ENCODE measurements around the gene PRG2.
"Not testable (repeated sequence)": the region's sequence is repeated elsewhere in the genome, so short reads cannot be mapped to it uniquely, and the experiment has no call there.

PRG2 gene

DNA sequence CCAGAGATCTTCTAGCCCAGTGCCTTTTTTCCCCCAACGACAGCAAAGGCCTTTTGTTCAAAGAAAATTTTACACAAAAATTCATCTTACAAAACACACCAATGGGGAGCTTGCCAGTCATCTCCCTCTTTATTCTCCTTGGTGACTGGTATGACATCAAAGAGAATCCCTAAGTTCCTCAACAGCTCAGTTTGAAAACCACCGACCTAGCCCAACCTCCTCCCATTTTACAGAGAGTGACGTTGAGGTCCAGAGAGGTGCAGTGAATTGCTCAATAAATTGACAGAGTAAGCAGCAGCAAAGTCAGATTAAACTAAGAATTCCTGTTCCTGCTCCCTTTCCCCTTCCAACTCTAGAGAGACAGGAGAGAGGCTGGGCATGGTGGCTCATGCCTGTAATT lies 28.7 kb upstream of the PRG2 start:
- no peak for DNase-seq

DNA sequence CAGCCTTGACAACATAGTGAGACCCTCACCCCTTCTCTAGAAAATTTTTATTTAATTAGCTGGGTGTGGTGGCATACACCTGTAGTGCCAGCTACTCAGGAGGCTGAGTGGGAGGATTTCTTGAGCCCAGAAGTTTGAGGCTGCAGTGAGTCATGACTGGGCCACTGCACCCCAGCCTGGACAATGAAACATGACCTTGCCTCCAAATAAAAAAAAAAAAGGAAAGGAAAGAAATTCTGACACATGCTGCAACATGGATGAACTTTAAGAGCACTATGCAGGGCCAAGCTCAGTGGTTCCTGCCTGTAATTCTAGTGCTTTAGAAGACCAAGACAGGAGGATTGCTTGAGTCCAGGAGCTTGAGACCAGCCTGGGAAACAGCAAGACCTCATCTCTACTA lies 27.7 kb upstream of the PRG2 start:
- DNase-seq, result no peak

DNA sequence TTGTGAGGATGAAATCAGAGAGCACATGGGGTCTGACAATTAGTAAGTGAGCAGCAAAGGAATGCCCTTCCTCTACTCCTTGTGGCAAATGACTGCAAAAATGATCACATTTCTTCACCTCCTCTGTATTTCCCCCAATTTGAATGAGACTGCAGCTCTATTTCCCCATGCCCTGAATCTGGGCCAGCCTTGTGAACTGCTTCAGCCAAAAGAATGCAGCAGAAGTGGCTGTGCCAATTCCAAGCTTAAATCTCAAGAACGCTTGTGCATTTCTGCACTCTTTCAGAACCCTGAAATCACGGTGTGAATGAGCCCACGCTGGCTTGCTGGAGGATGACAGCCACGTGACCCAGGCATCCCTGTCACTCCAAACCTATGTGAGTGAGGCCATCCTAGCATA lies 26.6 kb upstream of the PRG2 start:
- DNase-seq, result no peak

DNA sequence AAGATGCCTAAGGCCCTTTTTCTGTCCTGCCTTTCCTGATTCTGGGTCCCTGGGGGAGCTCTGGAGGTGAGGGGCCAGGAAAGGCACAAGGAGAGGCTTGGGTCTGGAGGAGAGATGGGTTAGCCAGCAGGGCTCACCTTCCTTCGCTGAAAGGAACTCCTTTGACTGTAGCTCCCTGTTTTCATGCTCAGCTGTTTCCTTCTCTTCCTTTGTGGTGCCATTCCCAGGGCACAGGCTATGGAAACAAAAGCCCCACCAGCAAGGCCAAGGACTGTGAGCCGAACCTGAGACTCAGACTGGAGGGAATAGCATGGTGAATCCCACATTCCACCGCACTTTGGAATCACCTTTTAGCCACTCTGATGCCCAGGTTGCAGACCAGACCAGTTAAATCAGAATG lies 26.0 kb upstream of the PRG2 start:
- DNase-seq, result no peak

DNA sequence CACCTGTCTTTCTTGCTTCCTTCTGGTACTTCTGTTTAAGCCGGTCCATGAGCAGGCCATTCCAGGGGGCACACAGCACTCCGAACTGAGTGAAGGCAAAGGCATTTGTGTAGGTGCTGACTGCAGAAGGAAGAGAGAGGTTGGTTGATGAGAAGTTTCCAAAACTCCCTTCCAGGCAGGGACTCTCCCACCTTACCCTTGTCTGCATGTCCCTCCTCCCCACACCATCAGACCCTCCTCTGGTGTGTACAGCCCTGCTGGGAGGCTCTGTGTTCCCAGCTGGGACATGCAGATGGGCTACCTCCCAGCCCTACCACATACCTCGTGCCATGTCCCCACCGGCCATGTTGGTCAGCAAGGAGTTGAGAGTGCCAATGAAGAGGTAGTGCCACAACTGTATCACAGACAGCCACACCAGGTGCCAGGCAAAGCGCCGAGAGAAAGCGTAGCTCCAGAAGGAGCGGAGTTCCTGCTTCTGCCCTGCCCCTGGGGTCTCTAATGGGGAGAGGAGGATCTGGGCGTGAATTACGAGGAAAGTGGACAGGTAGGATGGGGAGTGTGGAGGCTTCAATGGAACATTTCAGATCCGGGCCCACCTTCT lies 24.3 kb upstream of the PRG2 start:
- no peak for DNase-seq

DNA sequence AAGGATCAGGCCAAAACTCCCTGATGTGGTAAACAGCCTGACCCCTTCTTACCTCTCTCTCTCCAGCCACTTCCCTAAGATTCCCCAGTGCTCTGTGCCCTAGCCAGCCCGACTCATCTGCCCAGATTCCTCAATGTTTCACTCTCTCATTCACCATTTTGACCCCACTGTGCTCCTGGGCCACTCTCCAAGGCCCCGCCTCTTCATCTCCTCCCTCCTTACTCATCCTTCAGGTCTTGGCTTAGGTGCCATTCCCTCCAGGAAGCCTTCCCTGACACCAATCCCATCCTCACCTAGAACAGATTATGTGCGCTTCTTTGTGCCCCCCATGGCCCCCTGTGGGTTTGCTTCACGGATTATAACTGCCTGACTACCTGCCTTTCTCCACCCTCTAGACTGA lies 23.2 kb upstream of the PRG2 start:
- DNase-seq, result no peak

DNA sequence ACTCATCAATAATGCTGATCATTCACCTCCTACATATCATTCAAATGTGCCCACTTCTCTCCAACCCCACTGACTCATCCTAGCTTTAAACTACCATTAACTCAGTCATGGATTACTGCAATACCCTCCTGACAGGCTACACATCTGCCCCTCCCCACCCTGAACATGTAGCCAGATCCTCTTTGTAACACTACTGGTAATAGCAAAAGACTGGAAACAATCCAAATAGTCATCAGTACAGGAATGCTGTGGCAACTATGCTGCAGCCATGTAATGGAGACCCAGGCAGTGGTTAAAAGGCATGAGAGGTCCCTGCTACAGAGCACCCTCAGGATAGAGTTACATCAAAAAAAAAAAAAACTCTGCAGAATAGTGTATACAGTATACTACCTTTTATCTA lies 19.8 kb upstream of the PRG2 start:
- no peak for DNase-seq

DNA sequence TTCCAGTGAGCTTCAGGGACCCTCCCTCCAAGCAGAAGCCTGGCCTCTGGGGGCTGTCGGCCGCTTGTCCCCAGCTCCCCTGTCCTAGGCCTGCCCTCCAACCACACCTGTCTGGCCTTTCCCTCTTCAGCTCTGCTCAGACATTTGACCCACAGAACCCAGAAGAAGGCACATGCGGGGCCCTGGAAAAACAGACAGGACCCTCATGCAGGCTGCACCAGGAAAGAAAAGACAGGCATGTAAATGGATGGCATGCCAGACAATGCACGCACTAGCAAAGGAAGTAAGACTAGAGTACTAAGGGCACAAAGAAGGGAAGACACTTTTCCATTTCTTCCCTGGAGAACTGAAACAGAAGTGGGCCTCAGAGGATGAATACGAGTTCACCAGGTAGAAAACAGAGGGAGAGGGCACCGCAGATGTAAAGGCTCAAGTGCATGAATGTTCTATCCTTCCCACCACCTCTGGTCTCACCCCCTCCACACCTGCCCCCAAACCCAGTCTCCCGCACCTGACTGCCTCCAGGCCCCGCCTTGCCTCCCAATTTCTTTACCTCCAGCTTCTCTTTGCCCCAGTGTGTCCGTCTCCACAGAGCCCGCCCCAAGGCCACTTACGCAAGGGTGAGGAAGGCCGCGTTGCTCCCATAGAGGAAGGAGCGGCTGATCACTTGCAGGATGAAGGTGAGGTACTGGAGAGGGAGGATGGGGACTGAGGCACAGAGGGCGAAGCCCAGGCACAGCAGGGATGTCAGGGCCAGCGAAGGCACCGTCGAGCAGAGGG lies 19.1 kb upstream of the PRG2 start:
- no peak for DNase-seq

DNA sequence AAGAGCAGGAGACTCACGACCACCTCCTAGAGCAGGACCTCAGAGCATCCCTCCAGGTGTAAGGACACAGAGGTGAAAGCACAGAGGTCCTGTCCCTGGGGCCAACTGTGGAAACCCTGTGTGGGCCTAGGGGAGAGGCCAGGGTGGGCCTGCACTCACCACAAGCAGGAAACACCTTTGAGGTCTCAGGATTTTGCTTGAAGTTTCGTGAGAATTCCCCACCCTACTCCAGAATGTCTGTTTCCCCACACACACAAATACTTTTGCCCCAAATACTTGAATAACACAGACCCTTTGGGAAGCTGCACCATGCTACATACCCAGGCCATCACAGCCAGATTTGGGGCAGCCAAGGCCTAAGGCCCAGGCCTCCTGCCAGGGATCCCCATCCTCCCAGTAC lies 18.3 kb upstream of the PRG2 start:
- no peak for DNase-seq

DNA sequence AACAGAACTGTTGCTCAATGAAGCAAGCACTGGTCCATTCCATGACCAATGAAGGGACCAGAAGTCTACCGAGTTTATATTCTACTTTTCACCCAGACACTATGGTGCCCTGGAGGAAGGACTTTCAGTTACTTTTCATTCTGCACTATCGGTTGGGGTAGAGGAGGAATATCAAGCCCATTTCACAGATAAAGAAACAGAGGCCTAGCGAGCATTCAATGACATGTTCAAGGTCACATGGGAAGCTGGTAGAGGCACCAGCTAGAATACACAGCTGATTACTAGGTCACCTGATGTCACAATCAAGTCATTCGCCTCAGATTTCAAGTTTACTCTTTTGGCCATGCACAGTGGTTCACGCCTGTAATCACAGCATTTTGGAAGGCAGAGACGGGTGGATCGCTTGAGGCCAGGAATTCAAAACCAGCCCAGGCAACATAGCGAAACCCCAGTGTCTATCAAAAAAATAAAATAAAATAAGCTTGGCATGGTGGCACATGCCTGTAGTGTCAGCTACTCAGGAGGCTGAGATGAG lies 17.6 kb upstream of the PRG2 start:
- DNase-seq, result no peak

DNA sequence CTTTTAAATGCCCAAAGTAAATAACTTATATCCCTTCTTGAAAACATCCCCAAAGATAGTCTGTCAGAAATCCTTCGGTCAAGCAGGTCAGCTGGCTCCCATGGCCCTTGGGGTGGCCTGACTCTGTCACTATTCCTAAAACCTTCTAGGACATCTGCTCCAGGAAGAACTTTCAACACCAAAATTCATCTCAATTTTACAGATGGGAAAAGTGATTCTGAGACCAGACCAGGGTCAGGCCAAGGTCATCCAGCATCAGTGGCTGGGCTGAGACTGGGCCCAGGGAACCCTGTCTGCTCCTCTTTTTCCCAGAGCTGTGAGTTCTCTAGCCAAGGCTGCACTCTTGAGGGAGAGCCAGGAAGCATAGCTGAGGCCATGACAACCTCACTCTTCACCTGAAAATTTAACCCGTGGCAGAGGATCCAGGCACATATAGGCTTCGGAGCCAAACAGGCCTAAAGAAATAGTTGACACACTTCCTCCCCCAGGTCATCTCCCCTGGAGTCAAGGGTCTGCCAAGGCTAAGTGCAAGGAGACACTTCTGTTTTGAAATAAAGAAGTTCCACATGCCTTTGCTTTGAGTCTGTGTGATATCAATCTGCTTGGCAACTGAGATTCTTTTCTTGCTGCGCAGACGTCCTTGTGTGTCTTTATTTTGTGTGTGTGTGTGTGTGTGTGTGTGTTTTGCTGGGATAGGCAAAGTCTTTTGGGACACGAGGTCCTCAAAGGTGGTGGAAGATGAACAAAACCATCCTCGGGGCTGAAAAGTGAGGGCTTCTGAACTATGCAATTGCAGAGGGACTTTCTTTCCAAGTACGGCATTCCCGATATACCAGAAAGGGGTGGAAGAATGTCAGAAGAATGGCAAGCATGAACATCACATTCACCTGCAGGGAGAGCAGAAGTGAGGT lies 16.8 kb upstream of the PRG2 start:
- DNase-seq, result no peak

DNA sequence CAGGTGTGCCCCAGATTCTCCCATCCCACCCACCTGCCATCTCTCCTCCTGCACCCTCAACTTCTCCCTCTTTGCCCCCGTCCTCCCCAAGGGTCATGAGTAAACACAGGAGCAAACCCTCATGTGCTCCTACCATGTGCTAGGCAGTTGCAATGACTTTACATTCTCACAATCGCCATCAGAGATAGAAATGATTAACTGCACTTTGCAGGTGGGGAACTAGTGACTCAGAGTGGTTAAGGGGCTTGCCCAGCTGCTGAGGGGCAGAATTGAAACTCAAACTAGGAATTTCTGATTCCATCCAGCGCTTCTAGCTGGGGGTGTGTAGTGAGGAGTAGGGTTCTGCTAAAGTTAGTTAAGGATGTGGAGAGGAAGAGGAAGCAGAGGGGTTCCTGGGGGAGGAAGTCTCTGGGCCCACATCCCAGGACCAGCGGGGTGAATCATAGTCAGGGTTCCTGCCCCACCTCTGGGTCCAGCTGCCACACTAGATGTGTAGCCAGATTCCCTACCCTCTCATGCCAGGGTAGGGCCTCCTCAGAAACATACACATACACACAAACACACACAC lies 16.0 kb upstream of the PRG2 start:
- DNase-seq, result no peak

DNA sequence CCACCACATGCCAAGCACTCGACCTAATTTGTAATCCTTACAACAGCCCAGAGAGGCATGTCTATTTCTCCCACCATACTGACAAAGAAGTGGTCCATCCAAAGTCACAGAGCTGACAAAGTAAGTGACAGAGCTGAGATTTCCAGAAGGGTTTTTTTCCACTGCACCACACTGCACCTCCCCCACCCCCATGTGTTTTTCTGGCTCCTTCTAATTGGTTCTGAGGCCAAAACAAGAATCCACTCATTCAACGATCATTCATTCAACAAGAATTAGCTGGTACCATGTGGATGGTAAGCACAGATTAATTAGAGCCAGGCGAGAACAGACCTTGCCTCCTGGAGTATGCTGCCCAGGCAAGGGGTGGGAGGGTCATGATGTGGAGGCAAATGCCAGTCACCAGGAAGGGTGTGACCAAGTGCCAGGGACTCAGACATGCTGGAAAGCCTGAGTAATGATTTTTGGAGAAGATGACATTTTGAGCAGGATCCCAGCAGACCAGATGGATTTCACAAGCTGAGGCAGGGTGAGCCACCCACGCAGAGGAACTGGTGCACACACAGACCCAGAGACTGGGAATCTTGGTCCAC lies 14.9 kb upstream of the PRG2 start:
- DNase-seq, result no peak

DNA sequence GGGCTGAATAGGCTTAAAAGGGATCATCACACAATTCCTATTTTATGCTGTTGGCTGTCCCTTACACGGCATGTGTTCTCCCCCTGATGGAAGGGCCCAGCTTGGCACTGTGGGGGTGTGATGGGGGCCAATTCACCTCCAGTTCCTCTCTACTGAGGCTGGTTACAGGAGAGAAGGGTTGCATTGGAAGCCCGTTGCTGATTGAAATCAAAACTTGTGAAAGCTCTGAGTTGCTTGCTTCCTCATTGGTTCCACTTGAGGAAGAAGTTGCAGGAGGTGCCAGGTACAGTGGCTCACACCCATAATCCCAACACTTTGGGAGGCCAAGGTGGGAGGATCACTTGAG lies 13.3 kb upstream of the PRG2 start:
- no peak for DNase-seq

DNA sequence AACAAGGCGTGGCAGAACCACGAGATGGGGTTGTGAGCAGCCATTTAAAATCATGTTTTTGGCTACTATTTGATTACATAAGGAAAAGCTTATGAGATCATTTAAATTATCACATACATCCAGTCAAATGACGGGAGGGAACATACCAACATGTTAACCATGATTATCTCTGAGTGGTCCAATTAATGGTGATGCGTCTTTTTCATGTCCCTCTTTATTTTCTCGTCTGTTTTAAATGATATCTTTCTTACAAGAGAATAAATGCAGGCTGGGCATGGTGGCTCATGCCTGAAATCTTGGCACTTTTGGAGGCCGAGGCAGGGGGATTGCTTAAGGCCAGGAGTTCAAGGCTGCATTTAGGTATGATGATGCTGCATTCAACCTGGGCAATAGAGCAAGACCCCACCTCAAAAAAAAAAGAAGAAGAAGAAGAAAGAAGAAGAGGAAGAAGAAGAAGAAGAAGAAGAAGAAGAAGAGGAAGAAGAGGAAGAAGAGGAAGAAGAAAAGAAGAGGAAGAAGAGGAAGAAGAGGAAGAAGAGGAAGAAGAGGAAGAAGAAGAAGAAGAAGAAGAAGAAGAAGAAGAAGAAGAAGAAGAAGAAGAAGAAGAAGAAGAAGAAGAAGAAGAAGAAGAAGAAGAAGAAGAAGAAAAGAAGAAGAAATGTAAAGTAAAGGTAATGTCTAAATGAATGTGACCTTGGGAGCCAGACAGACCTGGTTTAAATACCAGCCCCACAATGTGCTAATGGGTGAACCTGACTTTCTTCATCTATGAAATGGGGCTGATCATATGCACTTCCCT lies 12.8 kb upstream of the PRG2 start:
- not testable (repeated sequence) for DNase-seq

DNA sequence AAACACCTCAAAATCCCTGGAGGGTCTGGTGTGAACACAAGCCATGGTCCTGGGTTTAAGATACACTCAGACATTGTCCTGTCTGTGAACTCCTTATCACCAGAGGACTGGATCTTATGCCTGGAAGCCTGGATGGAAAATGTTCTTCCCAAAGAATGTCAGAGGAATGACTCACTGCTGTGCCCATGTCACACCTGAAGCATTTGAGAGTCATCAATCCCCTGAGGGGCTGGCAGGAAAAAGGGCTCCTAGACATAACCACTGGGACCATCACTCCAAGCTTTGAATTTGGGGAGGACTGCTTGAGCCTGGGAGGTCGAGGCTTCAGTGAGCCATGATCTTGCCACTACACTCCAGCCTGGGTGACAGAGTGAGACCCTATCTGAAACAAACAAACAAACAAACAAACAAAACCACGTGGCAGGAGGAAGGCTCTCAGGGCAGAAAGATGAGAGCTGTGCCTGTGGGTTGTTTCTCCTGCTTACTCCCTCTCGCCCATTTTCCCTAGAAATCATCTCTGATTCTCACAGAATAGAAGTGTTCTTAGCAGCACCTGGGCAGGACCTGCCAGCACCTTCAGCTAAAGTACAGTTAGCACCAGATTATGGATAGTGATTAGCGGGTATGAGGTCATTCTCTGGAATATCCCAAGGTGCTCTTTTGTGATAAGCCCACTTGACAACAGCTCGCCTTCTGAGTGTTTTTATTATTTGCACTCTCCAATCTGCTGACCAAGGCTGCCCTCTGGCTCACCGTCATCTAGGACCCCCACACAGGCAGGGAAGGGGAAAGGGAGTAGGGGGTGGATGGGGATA lies 11.9 kb upstream of the PRG2 start:
- no peak for DNase-seq

DNA sequence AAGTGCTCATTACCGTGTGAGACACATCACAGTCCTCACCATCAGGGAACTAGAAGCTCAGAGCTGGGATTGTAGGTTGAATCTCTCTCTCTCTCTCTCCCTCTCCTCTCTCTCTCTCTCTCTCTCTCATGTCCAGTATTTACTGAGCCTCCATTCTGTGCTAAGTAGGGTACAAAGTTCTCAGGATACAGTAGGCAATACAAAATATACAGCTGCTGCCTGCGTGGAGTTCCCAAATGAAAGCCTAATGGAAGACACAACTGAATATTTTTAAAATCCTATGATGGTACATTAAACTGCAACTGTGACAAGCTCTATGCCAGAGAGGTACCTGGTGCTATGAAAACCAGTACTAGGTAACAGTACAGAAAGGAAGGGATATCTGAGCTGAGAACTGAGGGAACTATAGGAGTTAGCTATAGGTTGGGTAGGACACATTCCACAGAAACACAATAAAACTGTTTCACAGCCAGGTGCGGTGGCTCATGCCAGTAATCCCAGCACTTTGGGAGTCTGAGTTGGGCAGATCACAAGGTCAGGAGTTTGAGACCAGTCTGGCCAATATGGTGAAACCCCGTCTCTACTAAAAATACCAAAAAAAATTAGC lies 9.6 kb upstream of the PRG2 start:
- no peak for DNase-seq

DNA sequence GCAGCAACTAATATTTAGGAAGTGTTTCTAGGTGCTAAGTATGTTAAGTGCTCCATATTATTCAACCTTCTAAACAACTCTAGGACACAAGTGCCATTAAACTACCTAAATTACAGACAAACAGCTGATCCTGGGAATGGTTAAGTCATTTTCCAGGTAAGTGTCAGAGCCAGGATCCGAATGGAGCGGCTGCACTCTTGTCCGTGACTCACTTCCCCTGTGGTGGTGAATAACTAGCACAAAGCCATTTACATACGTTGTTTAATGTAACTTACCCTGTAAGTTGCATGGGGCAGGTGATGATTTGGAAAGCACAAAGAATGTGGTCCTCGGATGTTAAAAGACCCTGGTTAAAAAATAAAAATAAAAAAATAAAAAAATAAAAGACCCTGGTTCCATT lies 8.8 kb upstream of the PRG2 start:
- no peak for DNase-seq

DNA sequence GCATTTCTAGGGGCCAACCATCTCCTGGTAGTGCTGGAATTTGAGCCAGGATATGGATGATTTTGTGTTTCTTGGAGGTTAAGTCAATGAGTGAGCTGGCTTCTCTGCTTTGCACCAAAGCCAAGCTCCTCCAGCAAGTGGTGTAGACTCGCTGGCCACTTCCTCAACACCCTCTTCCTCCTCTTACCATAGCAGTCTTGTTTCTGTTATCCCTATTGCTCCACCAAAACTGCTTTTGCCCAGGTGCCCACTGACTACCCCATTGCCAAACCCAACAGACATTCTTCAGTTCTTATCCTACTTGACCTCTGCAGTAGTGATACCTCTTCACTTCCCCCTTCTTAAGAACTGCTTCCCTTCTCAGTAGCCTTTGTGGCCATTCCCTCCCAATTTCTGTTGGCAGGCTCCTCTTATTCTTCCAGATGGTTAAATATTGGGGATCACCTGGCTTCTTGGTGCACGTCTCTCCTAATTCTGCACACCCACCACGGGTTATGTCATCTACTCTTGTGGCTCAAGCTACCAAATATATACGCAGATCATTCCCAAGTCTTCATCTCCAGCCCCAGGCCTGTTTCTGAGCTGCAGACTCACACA lies 7.0 kb upstream of the PRG2 start:
- DNase-seq, result no peak

DNA sequence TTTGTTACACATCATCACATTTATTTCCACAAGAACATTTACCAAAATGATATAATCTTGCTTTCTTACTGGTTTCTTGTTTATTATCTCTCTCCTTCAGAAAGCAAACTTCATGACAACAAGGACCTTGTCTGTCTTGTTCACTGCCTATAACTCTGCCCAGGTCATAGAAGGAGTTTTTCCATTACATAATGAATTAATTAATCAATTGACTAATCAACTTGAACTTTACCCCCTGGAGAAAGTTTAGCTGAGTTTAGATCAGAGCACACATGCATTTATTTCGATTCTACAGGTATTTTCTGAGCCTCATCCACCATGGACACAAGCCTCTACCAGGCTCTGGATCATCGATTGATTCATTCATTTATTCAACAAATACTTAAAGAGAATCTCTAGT lies 6.3 kb upstream of the PRG2 start:
- no peak for DNase-seq
